COLO668 (cell line): ENCODE data around the gene GLRX2.
A peak's percentile ranks its signal among the peaks of the same experiment; 100 is the strongest.

Experiments
- DNase-seq: peaks from one replicate; lab custom pipeline; 2025; ENCODE audit not compliant: unreplicated experiment; lab: John Stamatoyannopoulos, UW

Gene GLRX2

DNA sequence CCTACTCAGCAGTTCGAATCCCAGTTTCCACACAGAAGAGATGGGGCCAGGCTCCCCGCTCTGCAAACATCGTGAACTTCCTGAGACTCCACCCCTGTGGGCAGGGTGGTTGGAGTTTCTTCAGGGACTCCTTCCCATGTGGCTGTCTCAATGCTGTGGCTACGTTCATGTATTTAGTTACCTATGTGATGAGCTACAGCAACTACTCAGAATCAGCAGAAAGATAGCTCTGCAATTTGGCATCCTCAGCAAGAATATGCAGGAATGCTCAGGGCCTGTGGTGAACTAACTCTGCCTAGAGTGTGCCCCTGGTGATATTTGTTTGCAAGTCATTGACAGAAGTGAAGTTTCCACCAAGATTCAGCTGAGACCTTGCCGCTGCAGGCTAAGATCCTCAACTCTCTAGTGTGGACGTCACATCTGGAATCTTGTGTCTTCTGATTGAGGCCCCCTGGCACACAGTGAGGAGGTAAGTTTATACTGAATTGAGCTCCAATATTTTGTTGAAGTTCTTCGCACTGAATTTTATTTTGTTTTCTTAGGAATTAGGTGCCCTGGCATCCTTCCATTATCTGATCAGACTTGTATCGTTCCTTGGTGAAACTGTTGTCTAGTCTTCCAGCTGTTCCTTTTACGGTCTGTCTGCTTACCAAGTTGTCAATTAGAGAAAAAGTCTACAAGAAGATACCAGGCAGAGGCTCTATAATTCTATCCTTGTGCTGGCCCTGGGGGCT, 8.2 kb upstream of the GLRX2 start:
- DNase-seq: no peak

DNA sequence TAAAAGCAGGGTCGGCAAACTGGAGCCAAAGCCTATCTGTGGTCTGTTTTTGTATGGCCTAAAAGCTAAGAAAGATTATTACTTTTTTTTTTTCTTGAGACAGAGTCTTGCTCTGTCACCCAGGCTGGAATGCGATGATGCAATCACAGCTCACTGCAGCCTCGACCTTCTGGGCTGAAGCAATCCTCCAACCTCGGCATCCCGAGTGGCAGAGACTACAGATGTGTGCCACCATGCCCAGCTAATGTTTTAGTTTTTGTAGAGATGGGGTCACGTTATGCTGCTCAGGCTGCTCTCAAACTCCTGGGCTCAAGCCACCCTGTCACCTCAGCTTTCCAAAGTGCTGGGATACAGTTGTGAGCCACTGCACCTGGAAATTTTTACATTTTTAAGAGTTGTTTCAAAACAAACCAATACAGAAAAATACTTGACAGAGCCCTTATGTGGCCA, 6.5 kb upstream of the GLRX2 start:
- no peak for DNase-seq

DNA sequence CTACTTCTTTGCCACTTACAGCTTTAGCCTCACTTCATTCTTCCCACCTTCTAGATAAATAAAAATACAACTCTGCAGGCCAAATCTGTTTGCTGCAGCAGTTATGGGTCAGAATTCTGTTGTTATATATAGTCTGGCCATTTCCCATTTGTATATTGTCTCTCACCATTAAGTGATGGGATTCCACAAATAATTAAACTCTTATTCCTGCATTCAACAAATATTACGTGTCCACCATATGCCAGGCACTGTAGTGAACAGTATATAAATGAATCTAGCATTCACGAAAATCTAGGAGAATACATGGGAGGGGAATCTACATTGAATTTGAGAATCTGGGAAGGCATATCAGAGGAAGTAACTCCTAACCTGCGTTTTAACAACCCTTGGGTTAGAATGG, 5.7 kb upstream of the GLRX2 start:
- DNase-seq: no peak

DNA sequence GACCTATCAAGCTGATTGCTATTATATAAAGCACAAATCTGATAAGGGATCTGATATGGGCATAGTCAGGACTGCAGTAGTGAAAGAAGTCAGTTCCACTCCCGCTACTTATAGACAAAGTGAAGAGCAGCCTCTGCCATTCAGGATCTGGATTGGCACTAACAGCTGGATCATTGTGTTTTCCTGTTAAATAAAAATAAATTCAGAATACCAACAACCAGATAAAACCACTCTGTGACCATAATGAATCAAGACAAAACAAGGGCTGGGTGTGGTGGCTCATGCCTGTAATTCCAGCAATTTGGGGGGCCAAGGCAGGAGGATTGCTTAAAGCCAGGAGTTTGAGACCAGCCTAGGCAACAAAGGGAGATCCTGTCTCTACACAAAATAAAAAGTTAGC, 5.0 kb upstream of the GLRX2 start:
- DNase-seq: no peak

DNA sequence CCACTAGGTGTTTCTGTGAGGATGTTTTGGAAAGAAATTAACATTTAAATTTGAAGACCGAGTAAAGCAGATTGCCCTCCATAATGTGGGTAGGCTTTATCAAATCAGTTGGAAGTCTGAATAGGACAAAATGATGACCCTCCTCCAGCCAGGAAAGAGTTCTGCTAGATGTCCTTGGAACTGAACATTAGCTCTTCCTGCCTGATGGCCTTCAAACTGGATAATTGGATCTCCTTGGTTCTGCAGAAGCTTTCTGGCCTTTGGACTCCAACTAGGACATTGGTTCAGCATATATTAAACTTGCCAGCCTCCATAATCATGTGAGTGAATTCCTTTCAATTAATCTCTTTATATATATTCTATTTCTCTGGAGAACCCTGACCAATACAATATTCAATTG, 4.4 kb upstream of the GLRX2 start:
- DNase-seq: no peak

DNA sequence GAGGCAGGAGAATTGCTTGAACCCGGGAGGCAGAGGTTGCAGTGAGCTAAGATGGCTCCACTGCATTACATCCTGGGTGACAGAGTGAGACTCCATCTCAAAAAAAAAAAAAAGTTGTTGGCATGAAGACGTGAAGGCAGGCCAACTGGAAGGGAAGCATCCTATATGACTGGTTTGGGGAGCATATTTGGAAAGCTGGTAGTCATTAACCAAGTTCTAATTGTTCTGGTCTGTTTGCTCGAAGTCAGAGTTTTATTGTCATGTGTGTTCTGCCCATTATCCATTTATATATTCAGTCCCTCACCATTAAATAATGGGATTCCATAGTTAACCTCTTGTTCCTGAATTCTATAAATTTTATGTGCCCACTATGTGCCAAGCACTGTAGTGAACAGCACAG, 3.3 kb upstream of the GLRX2 start:
- no peak for DNase-seq

DNA sequence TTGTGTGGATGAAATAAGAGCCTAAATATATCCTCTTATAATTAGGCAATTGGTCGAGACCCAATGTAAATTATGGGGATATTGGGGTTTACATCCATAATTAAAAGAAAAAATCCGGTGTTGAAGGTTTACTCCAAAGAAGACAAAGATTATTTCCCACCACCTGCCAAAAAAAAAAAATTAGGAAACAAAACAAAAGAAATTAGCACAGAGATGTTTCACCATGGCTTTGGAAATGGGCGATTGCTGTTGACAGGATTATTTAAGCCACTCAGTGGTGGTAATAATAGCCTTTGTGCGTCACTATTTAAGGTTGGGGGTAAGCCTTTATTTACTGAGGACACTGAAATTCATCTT, 585 bp upstream of the GLRX2 start:
- DNase-seq: no peak

DNA sequence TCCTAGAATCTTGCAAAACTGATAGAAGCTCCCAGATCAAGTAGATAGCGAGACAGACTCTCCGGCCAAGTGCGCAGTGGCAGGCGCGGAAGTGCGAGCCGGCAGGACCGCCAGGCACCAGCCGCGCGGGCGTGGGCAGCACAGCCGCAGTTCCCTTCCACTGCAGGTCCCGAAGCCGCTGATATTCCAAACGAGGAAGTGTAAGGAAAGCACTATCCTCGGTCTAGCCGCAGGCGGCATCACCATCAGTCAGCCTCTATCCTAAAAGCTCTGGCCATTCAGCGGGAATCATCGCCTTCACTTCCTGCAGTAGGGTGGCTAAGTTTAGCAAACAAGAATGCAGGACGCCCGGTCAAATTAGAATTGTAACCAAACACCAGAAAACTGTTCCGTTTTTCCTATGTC, 710 bp downstream of the GLRX2 start:
- DNase-seq: peak; percentile 76

DNA sequence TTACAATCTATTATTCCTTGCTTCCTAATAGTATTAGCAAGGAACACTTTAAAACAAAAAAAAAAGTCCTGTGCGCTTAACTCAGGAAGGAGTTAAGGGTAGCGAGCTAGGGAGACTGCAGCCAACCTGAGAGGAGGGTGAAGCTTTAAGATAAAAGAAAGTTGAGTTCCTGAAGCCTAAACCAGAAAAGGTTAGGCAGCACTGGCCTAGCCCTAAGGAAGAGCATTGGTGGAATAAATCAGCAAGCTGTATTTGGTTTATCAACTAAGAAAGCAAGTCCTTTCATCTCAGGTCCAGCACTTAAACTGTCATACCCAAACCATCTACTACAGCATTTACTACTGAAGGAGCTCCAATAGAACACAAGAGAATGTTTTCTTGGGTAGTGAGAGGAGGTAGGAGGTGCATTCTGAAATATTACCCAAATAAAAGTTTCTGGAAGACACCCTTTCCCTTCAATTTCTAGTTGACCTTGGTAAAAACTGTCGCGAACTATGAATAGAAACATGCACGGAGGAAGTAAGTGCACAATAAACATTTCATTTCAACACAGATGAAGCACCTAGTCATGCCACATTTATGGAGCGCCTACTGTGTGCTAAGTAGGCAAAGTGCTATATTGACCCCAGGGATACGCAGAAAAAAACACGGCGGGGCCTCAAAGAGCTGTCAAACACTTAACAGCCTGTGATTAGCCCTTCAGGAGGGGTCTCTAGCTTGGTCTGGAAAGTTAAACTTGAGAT, 1.3 kb downstream of the GLRX2 start:
- DNase-seq: no peak

DNA sequence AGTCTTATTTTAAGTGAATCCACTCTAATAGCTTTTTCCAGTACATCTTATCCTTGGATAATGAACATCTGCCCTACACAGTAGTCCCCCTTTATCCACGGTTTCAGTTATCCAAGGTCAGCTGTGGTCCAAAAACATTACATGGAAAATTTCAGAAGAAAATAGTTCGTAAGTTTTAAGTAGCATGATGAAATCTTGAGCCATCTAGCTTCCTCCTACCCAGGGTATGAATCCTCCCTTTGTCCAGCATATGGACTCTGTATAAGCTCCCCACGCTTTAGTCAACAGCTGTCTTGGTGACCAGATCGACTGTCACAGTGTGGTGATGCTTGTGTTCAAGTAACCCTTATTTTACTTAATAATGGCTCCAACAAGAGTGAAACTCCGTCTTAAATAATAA, 2.6 kb downstream of the GLRX2 start:
- DNase-seq: no peak

DNA sequence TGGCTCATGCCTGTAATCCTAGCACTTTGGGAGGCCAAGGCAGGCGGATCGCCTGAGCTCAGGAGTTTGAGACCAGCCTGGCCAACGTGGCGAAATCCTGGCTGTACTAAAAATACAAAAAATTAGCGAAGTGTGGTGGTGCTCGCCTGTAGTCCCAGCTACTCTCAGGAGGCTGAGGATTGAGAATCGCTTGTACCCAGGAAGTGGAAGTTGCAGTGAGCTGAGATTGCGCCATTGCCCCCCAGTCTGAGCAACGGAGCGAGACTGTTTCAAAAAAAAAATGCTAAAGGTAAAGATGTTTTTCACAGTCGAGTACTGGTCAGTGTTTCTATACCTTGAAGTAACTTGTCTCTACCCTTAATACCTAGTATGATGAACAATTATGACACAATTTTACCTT, 11.1 kb downstream of the GLRX2 start:
- no peak for DNase-seq

DNA sequence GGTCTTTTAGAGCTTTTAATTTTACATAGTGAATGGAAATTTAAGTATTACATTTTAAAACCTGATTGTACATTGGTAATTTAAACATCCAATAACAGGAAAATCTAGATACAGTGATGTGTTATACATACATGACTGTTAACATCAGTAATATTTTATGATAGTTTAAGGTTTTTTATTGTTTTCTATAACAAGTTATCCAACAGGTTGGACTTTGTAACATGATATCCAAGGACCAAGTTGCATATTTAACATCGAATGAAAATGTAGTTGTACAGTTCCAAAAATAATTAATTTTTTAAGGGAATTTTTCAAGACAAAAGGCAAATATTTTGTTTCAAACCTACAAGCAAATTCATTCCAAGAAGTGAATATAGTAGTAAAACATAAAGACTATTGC, 14.3 kb downstream of the GLRX2 start:
- DNase-seq: no peak

DNA sequence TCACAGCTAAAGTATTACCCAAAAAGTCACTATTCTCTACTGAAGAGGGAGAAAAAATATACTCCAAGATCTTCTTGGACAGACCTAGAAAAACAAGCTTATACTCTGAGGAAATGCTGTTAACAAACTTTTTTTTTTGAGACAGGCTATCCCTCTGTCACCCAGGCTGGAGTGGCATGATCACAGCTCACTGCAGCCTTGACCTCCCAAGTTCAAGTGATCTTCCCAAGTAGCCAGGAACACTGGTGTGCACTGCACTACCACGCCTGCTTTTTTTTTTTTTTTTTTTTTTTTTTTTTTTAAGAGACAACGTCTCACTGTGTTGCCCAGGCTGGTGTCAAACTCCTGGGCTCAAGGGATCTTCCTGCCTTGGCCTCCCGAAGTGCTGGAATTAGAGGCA, 17.3 kb downstream of the GLRX2 start:
- DNase-seq: no peak

DNA sequence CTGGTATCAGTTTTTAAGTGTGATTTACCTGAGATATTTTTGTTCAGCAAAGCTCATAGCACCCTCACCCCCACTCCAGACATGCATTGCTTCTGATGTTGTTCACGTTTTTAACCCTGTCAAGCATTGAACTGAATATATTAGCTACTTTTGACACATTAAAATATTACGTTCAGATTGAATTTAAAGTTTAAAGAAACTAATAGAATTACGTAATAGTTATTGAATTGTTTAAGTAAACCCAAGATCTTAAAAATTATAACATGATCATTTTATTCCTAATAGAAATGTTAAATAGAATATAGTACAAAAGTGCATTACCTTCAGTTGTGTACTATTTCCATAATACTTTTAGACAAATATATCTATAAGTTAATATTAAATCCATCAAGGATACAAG, 18.9 kb downstream of the GLRX2 start:
- no peak for DNase-seq

DNA sequence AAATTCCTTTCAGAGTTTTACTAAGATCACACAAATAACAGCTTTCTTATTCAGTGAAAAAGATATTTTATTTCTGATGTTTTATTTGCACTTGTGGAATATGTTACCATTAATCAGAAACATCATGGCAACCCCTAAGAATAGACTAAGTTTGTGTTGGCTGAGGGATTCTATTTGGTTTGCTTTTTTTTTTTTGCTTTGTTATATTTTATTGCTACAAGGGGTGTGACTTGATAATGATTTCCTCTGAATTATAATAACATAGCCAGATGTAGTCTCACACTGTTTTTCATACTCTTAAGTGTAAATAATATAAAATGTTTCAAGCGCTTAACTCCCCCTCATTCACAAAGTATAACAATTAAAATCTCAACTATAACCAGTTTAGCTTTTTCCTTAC, 20.0 kb downstream of the GLRX2 start:
- no peak for DNase-seq

DNA sequence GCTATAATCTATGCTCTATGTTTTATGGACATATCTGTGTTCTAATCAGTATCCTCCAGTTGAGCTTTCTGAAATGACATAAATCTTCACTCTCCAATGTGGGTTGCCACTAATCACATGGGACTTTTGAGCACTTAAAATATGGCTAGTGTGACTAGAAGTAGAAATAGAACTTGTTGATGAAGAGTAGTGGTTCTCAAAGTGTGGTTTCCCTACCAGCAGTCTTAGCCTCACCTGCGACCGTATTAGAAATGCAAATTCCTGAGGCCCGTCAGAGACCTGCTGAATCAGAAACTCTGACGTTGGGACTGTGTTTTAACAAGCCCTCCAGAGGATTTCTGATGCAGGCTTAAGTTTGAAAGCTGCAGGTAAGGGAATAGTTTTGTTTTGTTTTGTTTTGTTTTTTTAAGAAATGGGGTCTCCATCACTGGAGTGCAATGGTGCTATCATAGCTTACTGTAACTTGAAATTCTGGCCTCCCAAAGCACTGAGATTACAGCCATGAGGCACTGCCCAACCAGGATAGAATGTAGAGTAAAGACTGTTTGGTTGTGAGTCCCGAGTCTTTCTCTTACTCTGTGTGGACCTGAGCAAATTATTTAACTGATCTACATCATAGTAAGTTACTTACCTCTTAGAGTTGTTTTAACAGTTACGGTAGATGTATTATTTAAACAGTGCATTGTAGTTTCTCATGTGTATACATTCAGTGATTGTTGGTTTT, 21.7 kb downstream of the GLRX2 start:
- DNase-seq: no peak

DNA sequence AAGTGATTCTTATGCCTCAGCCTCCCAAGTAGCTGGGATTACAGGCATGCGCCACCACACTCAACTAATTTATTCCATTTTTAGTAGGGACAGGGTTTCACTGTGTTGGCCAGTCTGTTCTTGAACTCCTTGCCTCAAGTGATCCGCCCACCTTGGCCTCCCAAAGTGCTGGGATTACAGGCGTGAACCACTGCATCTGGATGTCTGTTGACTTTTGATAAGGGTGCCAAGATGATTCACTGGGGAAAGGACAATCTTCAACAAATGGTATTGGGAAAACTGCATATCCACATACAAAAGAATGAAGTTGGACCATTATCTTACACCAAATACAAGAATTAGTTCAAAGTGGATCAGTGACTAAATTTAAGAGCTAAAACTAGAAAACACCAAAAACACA, 26.0 kb downstream of the GLRX2 start:
- no peak for DNase-seq

DNA sequence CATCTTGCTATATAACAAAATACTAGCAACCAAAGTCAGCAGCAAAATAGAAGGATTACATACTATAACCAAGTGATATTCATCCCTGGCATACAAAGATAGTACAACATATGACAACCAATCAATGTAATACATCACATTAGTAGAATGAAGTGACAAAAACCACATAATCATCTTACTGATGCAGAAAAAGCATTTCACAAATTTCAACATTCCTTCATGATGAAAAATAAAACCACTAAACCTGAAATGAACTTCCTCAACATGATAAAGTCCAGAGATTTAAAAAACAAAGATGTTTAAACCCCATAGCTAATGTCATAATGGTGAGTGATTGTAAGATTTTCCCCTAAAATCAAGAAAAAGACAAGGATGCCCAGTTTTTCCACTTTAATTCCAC, 27.2 kb downstream of the GLRX2 start:
- DNase-seq: no peak

DNA sequence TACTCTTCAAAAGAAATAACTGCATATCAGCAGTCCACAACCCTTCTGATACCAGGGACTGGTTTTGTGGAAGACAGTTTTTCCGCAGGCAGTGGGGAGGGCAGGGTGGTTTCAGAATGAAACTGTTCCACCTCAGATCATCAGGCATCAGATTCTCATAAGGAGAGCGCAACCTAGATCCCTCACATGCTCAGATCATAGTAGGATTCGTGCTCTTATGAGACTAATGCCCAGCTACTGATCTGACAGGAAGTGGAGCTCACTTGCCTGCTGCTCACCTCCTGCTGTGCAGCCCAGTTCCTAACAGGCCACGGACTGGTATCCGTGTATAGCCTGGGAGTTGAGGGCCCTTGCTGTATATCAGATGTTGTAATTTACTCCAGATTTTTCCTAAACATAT, 34.3 kb downstream of the GLRX2 start:
- peak; percentile 47 for DNase-seq

DNA sequence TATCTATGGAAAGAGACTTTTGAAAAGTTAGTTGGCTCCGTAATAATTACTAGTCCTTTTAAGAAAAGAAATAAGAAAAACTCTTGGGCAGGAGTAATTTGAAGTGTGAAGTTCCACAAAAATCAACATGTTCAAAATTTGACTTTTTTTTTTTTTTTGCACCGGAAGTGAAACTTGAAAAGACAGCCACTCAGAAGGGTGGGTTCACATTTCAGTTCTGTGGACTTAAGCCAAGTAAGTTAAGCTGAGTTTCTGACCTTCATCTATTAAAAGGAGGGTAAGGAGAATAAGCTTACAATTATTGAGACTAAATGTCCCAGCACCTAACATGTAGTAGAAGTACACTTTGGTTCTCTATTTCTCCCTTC, 34.8 kb downstream of the GLRX2 start:
- DNase-seq: no peak

DNA sequence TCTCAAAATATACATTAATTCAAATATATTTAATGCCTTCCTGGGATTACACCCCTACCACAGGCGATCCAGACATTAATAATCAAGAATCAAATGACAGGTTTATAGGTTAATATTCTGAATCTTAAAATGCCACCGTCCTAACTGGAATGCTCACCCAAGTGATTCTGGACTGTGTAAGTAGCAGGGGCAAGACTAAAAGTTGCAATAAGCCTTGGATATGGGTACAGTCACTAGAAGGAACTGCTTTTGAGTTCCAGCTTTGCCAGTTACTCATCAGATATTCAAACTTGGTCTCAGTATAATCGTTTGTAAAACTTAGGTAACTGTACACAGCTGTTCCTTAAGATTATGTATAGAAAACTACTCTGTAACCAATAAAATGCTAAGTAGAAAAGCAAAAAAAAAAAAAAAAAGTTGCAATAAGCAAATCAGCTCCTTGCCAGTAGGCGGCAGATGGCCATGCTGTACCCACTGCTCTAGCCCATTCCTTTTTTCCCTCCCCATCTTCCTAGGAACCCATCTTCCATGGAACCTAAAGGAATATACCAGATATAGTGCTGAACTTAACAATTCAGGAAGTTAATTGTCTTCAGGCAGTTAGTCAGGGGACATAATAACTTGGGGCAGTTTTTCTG, 35.3 kb downstream of the GLRX2 start:
- no peak for DNase-seq

DNA sequence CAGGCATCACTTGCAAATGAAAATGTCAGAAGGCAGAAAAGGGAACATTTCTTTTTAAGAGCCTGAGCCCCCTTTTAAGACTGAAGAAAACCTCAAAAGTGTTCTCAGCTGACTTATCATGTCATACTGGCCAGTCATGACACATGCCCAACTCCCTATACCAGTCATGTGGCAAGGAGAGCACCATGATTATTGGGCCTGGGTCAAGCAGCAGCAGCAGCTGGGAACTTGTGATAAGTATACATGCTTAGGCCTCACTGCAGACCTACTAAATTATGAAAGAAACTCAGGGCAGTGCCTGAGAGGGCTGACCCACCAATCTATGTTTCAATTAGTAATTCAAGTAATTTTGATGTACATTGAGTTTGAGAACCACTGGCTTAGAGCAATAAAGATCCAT, 37.2 kb downstream of the GLRX2 start:
- DNase-seq: no peak
